ENCODE results near the gene TIMM44. TPM values are rescaled to one million over a fixed set of nuclear protein-coding genes. Genes with fewer than 3 reads are reported as not detected.

The TIMM44 gene
- polyA plus RNA-seq, 1 donor (not counting 4 experiments of a cell fraction or from before 2014, with no cell fraction given): 34.8 TPM

- H3K27me3 ChIP-seq (ENCODE audit: control insufficient read depth, extremely low read depth, insufficient read depth, low read length): no peaks in the 10 kb centered on the region
- H4K20me1 ChIP-seq (ENCODE audit: control insufficient read depth, extremely low read depth, insufficient read depth, low read length): no peaks in the 10 kb centered on the region
- no peak for FAIRE-seq
- no peak overlapping the region for H3K4me3 ChIP-seq (ENCODE audit: control insufficient read depth in 2 of 3, extremely low read depth in 1 of 3, insufficient read depth in 2 of 3, low read depth in 1 of 3, low read length in 3 of 3)
- H3K36me3 ChIP-seq (ENCODE audit: control insufficient read depth in 2 of 2, extremely low read depth in 1 of 2, insufficient read depth in 2 of 2, low read length in 2 of 2): peaks cover 4 to 11% of the 10 kb centered on the region in 2 experiments
- H2AFZ ChIP-seq (ENCODE audit: control insufficient read depth, low read length): no peak overlapping the region
- dilution Hi-C loops (cut with MboI; ENCODE audit: extremely low pct_ligation_motif_present, low sequenced_read_pairs): no loop called here
- no peak for DNase-seq (ENCODE audit: low read depth, low spot score)
- peaks cover 10% of the 10 kb centered on the region for H3K4me1 ChIP-seq (ENCODE audit: control insufficient read depth, extremely low read depth, insufficient read depth, low read length)
- H3K27ac ChIP-seq (ENCODE audit: control insufficient read depth, insufficient read depth, low read length): no peak overlapping the region
- TF ChIP-seq EZH2 (IDR thresholded peaks at IDR 0.05; ENCODE audit: low read length) (no peak), CTCF (optimal IDR thresholded peaks at IDR 0.05 in 1 of 3, IDR thresholded peaks at IDR 0.05 in 1 of 3, conservative IDR thresholded peaks at IDR 0.05 in 1 of 3; ENCODE audit: extremely low read depth in 1 of 3, insufficient read depth in 2 of 3, low read length in 3 of 3) (no peak)
- no peaks in the 10 kb centered on the region for H3K9me3 ChIP-seq (ENCODE audit: control insufficient read depth, low read depth, low read length)
- no peak overlapping the region for H3K4me2 ChIP-seq (ENCODE audit: control insufficient read depth, extremely low read depth, insufficient read depth, low read depth, low read length)
- no peaks in the 10 kb centered on the region for H3K9me1 ChIP-seq (ENCODE audit: control insufficient read depth, extremely low read depth, insufficient read depth, low read length)
- no peaks in the 10 kb centered on the region for H3K79me2 ChIP-seq (ENCODE audit: control insufficient read depth, insufficient read depth, low read length)
- no peak overlapping the region for H3K9ac ChIP-seq (ENCODE audit: control insufficient read depth, extremely low read depth, insufficient read depth, low read length)
Measured at GRCh38 chr19:7955696-7956095, 12.2 kb upstream of the TIMM44 start.

- Histone ChIP-seq H3K79me2 (ENCODE audit: control insufficient read depth, insufficient read depth, low read length) (no peaks in the 10 kb centered on the region), H3K9me3 (ENCODE audit: control insufficient read depth, low read depth, low read length) (no peaks in the 10 kb centered on the region), H3K4me1 (ENCODE audit: control insufficient read depth, extremely low read depth, insufficient read depth, low read length) (peaks cover 10% of the 10 kb centered on the region), H3K4me3 (ENCODE audit: control insufficient read depth in 2 of 3, extremely low read depth in 1 of 3, insufficient read depth in 2 of 3, low read depth in 1 of 3, low read length in 3 of 3) (no peak overlapping the region), H2AFZ (ENCODE audit: control insufficient read depth, low read length) (no peak overlapping the region), H3K9ac (ENCODE audit: control insufficient read depth, extremely low read depth, insufficient read depth, low read length) (no peak overlapping the region), H3K9me1 (ENCODE audit: control insufficient read depth, extremely low read depth, insufficient read depth, low read length) (no peaks in the 10 kb centered on the region), H3K27ac (ENCODE audit: control insufficient read depth, insufficient read depth, low read length) (no peak overlapping the region), H4K20me1 (ENCODE audit: control insufficient read depth, extremely low read depth, insufficient read depth, low read length) (no peaks in the 10 kb centered on the region), H3K4me2 (ENCODE audit: control insufficient read depth, extremely low read depth, insufficient read depth, low read depth, low read length) (no peak overlapping the region), H3K36me3 (ENCODE audit: control insufficient read depth in 2 of 2, extremely low read depth in 1 of 2, insufficient read depth in 2 of 2, low read length in 2 of 2) (peaks cover 0 to 10% of the 10 kb centered on the region in 2 experiments), H3K27me3 (ENCODE audit: control insufficient read depth, extremely low read depth, insufficient read depth, low read length) (no peaks in the 10 kb centered on the region)
- TF ChIP-seq EZH2 (IDR thresholded peaks at IDR 0.05; ENCODE audit: low read length) (no peak), CTCF (optimal IDR thresholded peaks at IDR 0.05 in 1 of 3, IDR thresholded peaks at IDR 0.05 in 1 of 3, conservative IDR thresholded peaks at IDR 0.05 in 1 of 3; ENCODE audit: extremely low read depth in 1 of 3, insufficient read depth in 2 of 3, low read length in 3 of 3) (no peak)
- dilution Hi-C loops (cut with MboI; ENCODE audit: extremely low pct_ligation_motif_present, low sequenced_read_pairs): no loop called here
- FAIRE-seq (no peak), DNase-seq (ENCODE audit: low read depth, low spot score) (no peak)
Measured at GRCh38 chr19:7953576-7953975, 10.1 kb upstream of the TIMM44 start.
